Body of pancreas (tissue), 4 donors: ENCODE results near the gene IFITM5.

Experiments used
- POLR2A ChIP-seq, 3 donors: fragments of 450-650 bp; IDR thresholded peaks; one replicate each; pipeline ENCODE4 v1.6.1; 2016; ENCODE audit warnings: antibody characterized with exemption in 3 of 3, mild to moderate bottlenecking in 2 of 3
- TF ChIP-seq, protein P1 (sequence below), 7 experiments: fragments of 450-650 bp in 4 of 7; fragments of 200-600 bp in 3 of 7; sonication (generic) in 3 of 7; IDR thresholded peaks; one replicate each; pipeline ENCODE4 v1.5.1; 2016 to 2019; ENCODE audit warnings: antibody characterized with exemption in 7 of 7

DNA sequence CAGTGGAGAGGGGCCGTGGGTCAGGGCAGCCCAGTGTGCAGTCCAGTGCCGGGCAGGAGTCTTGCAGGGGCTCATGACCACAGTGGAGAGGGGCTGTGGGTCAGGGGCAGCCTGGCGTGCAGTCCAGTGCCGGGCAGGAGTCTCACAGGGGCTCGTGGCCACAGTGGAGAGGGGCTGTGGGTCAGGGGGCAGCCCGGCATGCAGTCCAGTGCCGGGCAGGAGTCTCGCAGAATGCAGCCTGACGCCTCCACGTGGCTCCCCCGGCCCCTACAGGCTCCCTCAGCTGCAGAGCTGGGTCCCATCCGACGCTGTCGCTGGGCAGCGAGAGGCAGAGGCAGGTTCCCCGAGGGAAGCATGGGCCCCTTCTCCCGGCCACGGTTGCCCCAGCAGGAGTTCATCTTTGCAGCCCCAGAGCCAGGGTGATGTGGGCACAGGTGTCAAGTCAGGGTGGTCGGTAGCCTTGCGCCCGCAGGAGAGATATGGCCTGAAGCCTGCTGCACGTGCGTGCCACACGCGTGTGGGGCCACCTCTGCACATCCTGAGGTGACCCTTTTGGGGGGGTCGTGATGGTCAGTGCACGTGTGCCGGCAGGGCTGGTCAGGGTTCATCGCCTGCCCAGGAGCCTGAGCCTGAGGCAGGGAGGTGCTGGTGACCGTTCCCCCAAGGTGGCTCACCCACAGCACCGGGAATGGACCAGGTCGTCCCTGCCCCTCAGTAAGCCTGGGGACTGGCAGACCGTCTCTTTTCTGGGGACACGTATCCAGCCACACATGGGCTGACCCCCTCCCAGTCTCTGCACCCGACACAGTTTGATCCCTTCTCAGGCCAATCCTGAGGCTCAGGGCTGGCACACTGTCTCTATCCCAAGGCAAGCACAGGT is 2.9 kb downstream of the IFITM5 start:
- TF ChIP-seq, protein P1, sequence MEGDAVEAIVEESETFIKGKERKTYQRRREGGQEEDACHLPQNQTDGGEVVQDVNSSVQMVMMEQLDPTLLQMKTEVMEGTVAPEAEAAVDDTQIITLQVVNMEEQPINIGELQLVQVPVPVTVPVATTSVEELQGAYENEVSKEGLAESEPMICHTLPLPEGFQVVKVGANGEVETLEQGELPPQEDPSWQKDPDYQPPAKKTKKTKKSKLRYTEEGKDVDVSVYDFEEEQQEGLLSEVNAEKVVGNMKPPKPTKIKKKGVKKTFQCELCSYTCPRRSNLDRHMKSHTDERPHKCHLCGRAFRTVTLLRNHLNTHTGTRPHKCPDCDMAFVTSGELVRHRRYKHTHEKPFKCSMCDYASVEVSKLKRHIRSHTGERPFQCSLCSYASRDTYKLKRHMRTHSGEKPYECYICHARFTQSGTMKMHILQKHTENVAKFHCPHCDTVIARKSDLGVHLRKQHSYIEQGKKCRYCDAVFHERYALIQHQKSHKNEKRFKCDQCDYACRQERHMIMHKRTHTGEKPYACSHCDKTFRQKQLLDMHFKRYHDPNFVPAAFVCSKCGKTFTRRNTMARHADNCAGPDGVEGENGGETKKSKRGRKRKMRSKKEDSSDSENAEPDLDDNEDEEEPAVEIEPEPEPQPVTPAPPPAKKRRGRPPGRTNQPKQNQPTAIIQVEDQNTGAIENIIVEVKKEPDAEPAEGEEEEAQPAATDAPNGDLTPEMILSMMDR (IDR thresholded peaks at IDR 0.05) = no peak
- peak in 2 of 3 donors; percentile 6 to 22 for TF ChIP-seq POLR2A (IDR thresholded peaks at IDR 0.05)
